GM18505 (cell line): Measurements from ENCODE around the gene ARPIN.
"Not testable (repeated sequence)": the region's sequence is repeated elsewhere in the genome, so short reads cannot be mapped to it uniquely, and the experiment has no call there.

Source experiments
- ATAC-seq: cut with Tn5 transposase; IDR thresholded peaks from one replicate; pipeline ENCODE4 v1.9.1; 2021; ENCODE audit not compliant: unreplicated experiment
- POLR2A ChIP-seq: IDR thresholded peaks from 4 replicates; pipeline ENCODE4 v1.6.1; 2011; ENCODE audit warnings: borderline replicate concordance; ENCODE audit not compliant: insufficient read depth, insufficient read length; ENCODE audit errors: extremely low read depth

The ARPIN gene

DNA sequence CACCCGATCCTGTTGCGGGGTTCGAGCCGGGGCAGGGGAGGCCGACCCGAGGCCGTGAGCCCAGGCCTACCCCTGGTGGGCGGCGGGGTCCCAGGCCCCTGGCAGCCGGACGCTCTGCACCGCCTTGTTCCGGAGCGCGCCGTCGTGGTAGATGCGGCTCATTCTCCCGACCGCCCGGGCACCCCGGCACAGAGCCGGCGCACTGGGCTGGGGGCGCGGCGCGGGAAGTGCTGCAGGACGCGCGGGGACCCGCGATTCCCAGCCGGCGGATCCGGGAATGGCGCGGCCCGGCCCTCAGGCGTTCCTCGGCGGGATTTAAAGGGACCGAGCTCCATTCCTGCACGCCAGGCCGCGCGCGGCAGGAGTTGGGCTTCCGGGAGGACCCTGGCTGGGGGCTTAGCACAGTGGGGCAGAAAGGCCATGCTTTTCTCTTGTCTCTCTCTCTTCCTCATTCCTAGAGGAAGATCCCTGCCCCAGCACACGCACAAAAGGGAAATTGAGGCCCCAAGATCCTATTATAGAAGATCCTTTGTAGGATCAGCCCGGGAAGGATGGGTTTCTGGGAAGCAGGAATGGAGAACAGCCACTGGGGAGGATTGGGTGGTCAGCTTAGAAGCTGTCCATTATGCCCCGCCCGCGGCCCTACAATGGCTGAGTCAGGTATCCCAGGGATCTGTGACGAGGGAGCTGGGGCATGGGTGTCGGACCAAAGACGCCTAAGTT lies at the start of gene ARPIN:
Gene ARPIN (minus strand): TSS at position 279 of the 723 bp plus-strand sequence. CDS start 117 bp downstream, at position 162.
- ATAC-seq = no peak
- no peak for TF ChIP-seq POLR2A

- ATAC-seq = no peak
- no peak for TF ChIP-seq POLR2A
Measured at GRCh38 chr15:89958107-89958805, 45.5 kb upstream of the ARPIN start.

- not testable (repeated sequence) for ATAC-seq
Measured at GRCh38 chr15:89955449-89955998, 42.8 kb upstream of the ARPIN start.

- ATAC-seq = no peak
- TF ChIP-seq POLR2A = no peak
Measured at GRCh38 chr15:89954541-89954940, 41.8 kb upstream of the ARPIN start.

DNA sequence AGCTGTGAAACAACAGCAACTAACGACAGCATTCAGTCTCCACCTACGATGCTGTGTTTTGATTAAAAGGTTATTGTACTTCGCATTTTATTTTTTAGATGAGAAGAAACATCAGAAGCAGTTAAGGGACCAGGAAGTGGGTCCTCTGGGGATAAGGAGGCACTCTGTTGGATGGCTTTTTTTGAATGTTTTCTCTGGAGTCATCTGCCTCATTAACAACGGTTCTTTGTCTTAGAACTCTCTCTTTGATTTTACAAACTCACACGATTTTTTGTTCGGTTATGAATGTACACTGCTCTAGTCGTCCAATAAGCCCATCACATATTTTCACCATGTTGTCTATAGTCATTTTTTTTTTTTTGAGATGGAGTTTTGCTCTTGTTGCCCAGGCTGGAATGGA lies 36.0 kb upstream of the ARPIN start:
- TF ChIP-seq POLR2A = no peak
- no peak for ATAC-seq

GRCh38 chr15:89947385-89947784 lies 34.6 kb upstream of the ARPIN start:
- TF ChIP-seq POLR2A = no peak
- no peak for ATAC-seq

GRCh38 chr15:89946681-89947299 lies 34.0 kb upstream of the ARPIN start:
- no peak for ATAC-seq
- TF ChIP-seq POLR2A = no peak

DNA sequence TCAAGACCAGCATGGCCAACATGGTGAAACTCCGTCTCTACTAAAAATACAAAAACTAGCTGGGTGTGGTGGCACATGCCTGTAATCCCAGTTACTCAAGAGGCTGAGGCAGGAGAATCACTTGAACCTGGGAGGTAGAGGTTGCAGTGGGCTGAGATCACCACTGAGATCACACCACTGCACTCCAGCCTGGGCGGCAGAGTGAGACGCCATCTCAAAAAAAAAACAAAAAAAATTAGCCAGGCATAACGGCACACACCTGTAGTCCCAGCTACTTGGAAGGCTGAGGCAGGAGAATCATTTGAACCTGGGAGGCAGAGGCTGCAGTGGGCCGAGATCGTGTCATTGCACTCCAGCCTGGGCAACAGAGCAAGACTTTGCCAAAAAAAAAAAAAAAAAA lies 31.0 kb upstream of the ARPIN start:
- not testable (repeated sequence) for ATAC-seq

DNA sequence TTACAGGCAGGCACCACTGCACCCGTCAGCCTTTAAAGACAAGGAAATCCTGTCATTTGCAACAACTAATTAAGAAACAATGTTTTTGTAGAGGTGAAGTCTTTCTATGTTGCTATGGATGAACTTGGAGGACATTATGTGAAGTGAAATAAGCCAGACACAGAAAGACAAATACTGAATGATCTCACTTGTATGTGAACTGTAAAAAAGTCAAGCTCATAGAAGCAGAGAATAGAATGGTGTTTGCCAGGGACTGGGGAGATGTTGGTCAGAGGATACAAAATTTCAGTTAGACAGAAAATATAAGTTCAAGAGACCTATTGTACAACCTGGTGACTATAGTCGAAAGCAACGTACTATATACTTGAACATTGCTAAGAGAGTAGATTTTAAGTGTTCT lies 27.2 kb upstream of the ARPIN start:
- ATAC-seq = no peak

GRCh38 chr15:89939377-89939776 lies 26.6 kb upstream of the ARPIN start:
- not testable (repeated sequence) for ATAC-seq

More for the DNA sequence above, 27.2 kb upstream of the ARPIN start:
- no peak for TF ChIP-seq POLR2A

DNA sequence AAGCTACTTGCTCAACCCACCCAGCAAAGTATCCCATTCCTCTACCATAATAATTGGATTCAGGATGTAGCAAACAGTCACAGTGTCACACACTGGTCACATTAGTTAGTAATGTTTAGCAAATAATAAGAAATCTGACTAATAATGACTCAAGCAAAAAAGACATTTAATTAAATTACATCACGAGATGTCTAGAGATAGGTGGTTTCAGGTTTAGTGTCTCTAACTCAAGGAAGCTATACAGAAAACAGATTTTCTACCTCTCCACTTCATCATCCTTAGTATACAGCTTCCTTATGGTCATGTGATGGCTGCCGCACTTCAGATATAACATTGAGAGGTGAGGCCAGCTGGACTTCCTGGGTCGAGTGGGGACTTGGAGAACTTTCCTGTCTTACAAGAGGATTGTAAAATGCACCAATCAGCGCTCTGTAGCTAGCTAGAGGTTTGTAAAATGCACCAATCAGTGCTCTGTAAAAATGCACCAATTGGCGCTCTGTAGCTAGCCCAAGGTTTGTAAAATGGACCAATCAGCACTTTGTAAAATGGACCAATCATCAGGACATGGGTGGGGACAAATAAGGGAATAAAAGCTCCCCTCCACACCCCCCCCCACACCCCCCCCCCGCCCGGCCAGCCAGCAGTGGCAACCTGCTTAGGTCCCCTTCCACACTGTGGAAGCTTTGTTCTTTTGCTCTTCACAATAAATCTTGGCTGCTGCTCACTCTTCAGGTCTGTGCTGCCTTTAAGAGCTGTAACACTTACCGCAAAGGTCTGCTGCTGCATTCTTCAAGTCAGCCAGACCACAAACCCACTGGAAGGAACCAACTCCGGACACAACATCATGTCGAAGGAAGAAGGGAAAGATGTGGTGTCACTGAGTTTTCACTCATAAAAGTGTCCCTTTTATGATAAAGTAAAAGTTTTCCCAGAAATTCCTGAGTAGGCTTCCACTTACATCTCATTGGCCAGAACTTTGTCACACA lies 24.9 kb upstream of the ARPIN start:
- no peak for TF ChIP-seq POLR2A

DNA sequence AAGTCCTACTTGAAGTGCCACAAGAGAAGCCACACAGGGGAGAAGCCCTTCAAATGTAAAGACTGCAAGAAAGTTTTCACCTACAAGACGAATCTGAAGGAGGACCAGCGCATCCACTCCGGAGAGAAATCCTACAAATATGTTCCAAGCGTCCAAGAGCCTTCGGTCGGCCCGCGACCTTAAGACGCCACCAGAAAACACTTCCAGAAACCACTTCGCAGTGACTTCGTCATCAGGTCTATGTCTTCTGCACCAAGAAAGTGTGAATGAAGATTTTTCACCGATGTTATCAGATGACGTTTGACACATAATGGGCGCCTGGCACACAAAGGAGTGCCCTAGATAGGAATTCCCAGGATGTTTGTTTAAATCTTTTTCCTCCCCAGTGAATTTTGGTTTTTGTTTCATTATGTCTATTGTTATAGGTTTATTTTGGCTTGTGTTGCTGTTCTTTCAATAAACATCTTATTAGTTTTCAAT lies 24.1 kb upstream of the ARPIN start:
- ATAC-seq = no peak
- TF ChIP-seq POLR2A = no peak

More for the DNA sequence above, 24.9 kb upstream of the ARPIN start:
- no peak for ATAC-seq
